ENCODE data around the gene C1QL4.
"Not testable (repeated sequence)": the region's sequence is repeated elsewhere in the genome, so short reads cannot be mapped to it uniquely, and the experiment has no call there.

Gene C1QL4

GRCh38 chr12:49347311-49348193 is 10.6 kb upstream of the C1QL4 start:
- peak; percentile 94 for DNase-seq

- DNase-seq: no peak
Measured at GRCh38 chr12:49346659-49347310, 9.8 kb upstream of the C1QL4 start, which contains the start of gene DNAJC22. Gene DNAJC22 (plus strand): TSS chr12:49346888. CDS start chr12:49348873, 1,985 bp downstream.

- DNase-seq: no peak
Measured at GRCh38 chr12:49345825-49346658, 9.1 kb upstream of the C1QL4 start.

GRCh38 chr12:49345051-49345824 is 8.2 kb upstream of the C1QL4 start:
- DNase-seq: no peak

GRCh38 chr12:49344486-49345050 is 7.6 kb upstream of the C1QL4 start:
- DNase-seq: no peak

- no peak for DNase-seq
Measured at GRCh38 chr12:49342914-49343731, 6.1 kb upstream of the C1QL4 start.

- peak; percentile 70 for DNase-seq
Measured at GRCh38 chr12:49342066-49342913, 5.3 kb upstream of the C1QL4 start.

- no peak for DNase-seq
Measured at GRCh38 chr12:49341777-49342065, 4.7 kb upstream of the C1QL4 start.

- no peak for DNase-seq
Measured at GRCh38 chr12:49340971-49341776, 4.2 kb upstream of the C1QL4 start.

- DNase-seq: no peak
Measured at GRCh38 chr12:49340095-49340870, 3.3 kb upstream of the C1QL4 start.

GRCh38 chr12:49339464-49339861 is 2.5 kb upstream of the C1QL4 start:
- DNase-seq: no peak

- DNase-seq: no peak
Measured at GRCh38 chr12:49338830-49339463, 2.0 kb upstream of the C1QL4 start.

- no peak for DNase-seq
Measured at GRCh38 chr12:49335955-49336644, 888 bp downstream of the C1QL4 start.

- DNase-seq: no peak
Measured at GRCh38 chr12:49335118-49335954, 1.7 kb downstream of the C1QL4 start.

- DNase-seq: no peak
Measured at GRCh38 chr12:49334681-49335080, 2.3 kb downstream of the C1QL4 start.

GRCh38 chr12:49334226-49334625 is 2.8 kb downstream of the C1QL4 start:
- no peak for DNase-seq

- DNase-seq: not testable (repeated sequence)
Measured at GRCh38 chr12:49333778-49334177, 3.2 kb downstream of the C1QL4 start.

Measured in midbrain (tissue), 1 donor.